ENCODE measurements around the gene ITGA8.

Gene ITGA8

GRCh38 chr10:15723803-15724202 is 4.1 kb upstream of the ITGA8 start:
- ChIA-PET POLR2A (no interaction called here), CTCF (no interaction called here)
- Histone ChIP-seq H3K27ac (ENCODE audit: insufficient read depth in 1 of 2, low read depth in 1 of 2, low read length in 2 of 2, poor library complexity in 1 of 2, severe bottlenecking in 2 of 2) (no peak overlapping the region), H3K4me1 (ENCODE audit: control extremely low read depth in 1 of 4, control insufficient read depth in 4 of 4, insufficient read depth in 4 of 4, low read length in 3 of 4) (peaks cover 0 to 10% (median 2%) of the 10 kb centered on the region in 4 experiments), H3K4me3 (ENCODE audit: control insufficient read depth in 1 of 7, extremely low read depth in 1 of 7, insufficient read depth in 4 of 7, low read depth in 2 of 7, low read length in 6 of 7) (no peak overlapping the region), H3K9me3 (ENCODE audit: control extremely low read depth in 1 of 5, control insufficient read depth in 4 of 5, insufficient read depth in 2 of 5, low read depth in 1 of 5, low read length in 4 of 5) (no peaks in the 10 kb centered on the region), H3K36me3 (ENCODE audit: control insufficient read depth in 4 of 4, insufficient read depth in 4 of 4, low read length in 3 of 4) (no peaks in the 10 kb centered on the region), H3K27me3 (replicated peaks in 2 of 5; ENCODE audit: control insufficient read depth in 4 of 5, insufficient read depth in 5 of 5, low read length in 4 of 5) (peaks cover 4 to 54% (median 22%) of the 10 kb centered on the region in 5 experiments)
- WGBS (ENCODE audit: insufficient coverage), result 100% methylated on average over 2 of the region's 4 CpGs
- DNase-seq, result no peak

GRCh38 chr10:15720635-15721287 is 1.0 kb upstream of the ITGA8 start:
- H3K27me3 ChIP-seq (replicated peaks in 2 of 5; ENCODE audit: control insufficient read depth in 4 of 5, insufficient read depth in 5 of 5, low read length in 4 of 5), result peaks cover 13 to 68% (median 21%) of the 10 kb centered on the region in 5 experiments
- 94% methylated on average over 8 of the region's 13 CpGs for whole genome bisulfite sequencing (ENCODE audit: insufficient coverage)
- H3K9me3 ChIP-seq (ENCODE audit: control extremely low read depth in 1 of 5, control insufficient read depth in 4 of 5, insufficient read depth in 2 of 5, low read depth in 1 of 5, low read length in 4 of 5), result no peaks in the 10 kb centered on the region
- no peaks in the 10 kb centered on the region for H3K36me3 ChIP-seq (ENCODE audit: control insufficient read depth in 4 of 4, insufficient read depth in 4 of 4, low read length in 3 of 4)
- no peak overlapping the region for H3K27ac ChIP-seq (ENCODE audit: insufficient read depth in 1 of 2, low read depth in 1 of 2, low read length in 2 of 2, poor library complexity in 1 of 2, severe bottlenecking in 2 of 2)
- POLR2A ChIA-PET, result no interaction called here
- H3K4me3 ChIP-seq (ENCODE audit: control insufficient read depth in 1 of 7, extremely low read depth in 1 of 7, insufficient read depth in 4 of 7, low read depth in 2 of 7, low read length in 6 of 7), result no peak overlapping the region
- CTCF ChIA-PET, result no interaction called here
- DNase-seq, result no peak
- H3K4me1 ChIP-seq (ENCODE audit: control extremely low read depth in 1 of 4, control insufficient read depth in 4 of 4, insufficient read depth in 4 of 4, low read length in 3 of 4), result peaks cover 0 to 10% (median 2%) of the 10 kb centered on the region in 4 experiments

GRCh38 chr10:15719049-15719898 is 448 bp downstream of the ITGA8 start:
- under 1% methylated on average over 51 of the region's 67 CpGs for WGBS (ENCODE audit: insufficient coverage)
- H3K27me3 ChIP-seq (replicated peaks in 2 of 5; ENCODE audit: control insufficient read depth in 4 of 5, insufficient read depth in 5 of 5, low read length in 4 of 5), result peaks cover 16 to 65% (median 27%) of the 10 kb centered on the region in 5 experiments
- no peak overlapping the region for H3K27ac ChIP-seq (ENCODE audit: insufficient read depth in 1 of 2, low read depth in 1 of 2, low read length in 2 of 2, poor library complexity in 1 of 2, severe bottlenecking in 2 of 2)
- H3K4me1 ChIP-seq (ENCODE audit: control extremely low read depth in 1 of 4, control insufficient read depth in 4 of 4, insufficient read depth in 4 of 4, low read length in 3 of 4), result peaks cover 0 to 10% (median 2%) of the 10 kb centered on the region in 4 experiments
- ChIA-PET CTCF (interaction anchor here (1.4 kb wide), 1 partner anchor 10 kb away, joined by 3 read pairs; no protein-coding TSS in a partner anchor), POLR2A (no interaction called here)
- no peaks in the 10 kb centered on the region for H3K9me3 ChIP-seq (ENCODE audit: control extremely low read depth in 1 of 5, control insufficient read depth in 4 of 5, insufficient read depth in 2 of 5, low read depth in 1 of 5, low read length in 4 of 5)
- no peak overlapping the region for H3K4me3 ChIP-seq (ENCODE audit: control insufficient read depth in 1 of 7, extremely low read depth in 1 of 7, insufficient read depth in 4 of 7, low read depth in 2 of 7, low read length in 6 of 7)
- DNase-seq, result peak in 2 of 3 donors; percentile 10 to 22
- H3K36me3 ChIP-seq (ENCODE audit: control insufficient read depth in 4 of 4, insufficient read depth in 4 of 4, low read length in 3 of 4), result no peaks in the 10 kb centered on the region

- POLR2A ChIA-PET, result no interaction called here
- no peak overlapping the region for H3K4me3 ChIP-seq (ENCODE audit: control insufficient read depth in 1 of 7, extremely low read depth in 1 of 7, insufficient read depth in 4 of 7, low read depth in 2 of 7, low read length in 6 of 7)
- H3K36me3 ChIP-seq (ENCODE audit: control insufficient read depth in 4 of 4, insufficient read depth in 4 of 4, low read length in 3 of 4), result no peaks in the 10 kb centered on the region
- no peak overlapping the region for H3K27ac ChIP-seq (ENCODE audit: insufficient read depth in 1 of 2, low read depth in 1 of 2, low read length in 2 of 2, poor library complexity in 1 of 2, severe bottlenecking in 2 of 2)
- H3K27me3 ChIP-seq (replicated peaks in 2 of 5; ENCODE audit: control insufficient read depth in 4 of 5, insufficient read depth in 5 of 5, low read length in 4 of 5), result peaks cover 16 to 65% (median 26%) of the 10 kb centered on the region in 5 experiments
- no peaks in the 10 kb centered on the region for H3K9me3 ChIP-seq (ENCODE audit: control extremely low read depth in 1 of 5, control insufficient read depth in 4 of 5, insufficient read depth in 2 of 5, low read depth in 1 of 5, low read length in 4 of 5)
- CTCF ChIA-PET, result interaction anchor here (1.4 kb wide), 1 partner anchor 9 kb away, joined by 3 read pairs; no protein-coding TSS in a partner anchor
- peak in 1 of 3 donors; percentile 1 for DNase-seq
- peaks cover 0 to 10% (median 2%) of the 10 kb centered on the region in 4 experiments for H3K4me1 ChIP-seq (ENCODE audit: control extremely low read depth in 1 of 4, control insufficient read depth in 4 of 4, insufficient read depth in 4 of 4, low read length in 3 of 4)
- WGBS (ENCODE audit: insufficient coverage), result under 1% methylated on average over 13 of the region's 17 CpGs
Observed at GRCh38 chr10:15718694-15719048, 1.1 kb downstream of the ITGA8 start.

- H3K27me3 ChIP-seq (replicated peaks in 2 of 5; ENCODE audit: control insufficient read depth in 4 of 5, insufficient read depth in 5 of 5, low read length in 4 of 5), result peaks cover 12 to 55% (median 22%) of the 10 kb centered on the region in 5 experiments
- H3K4me3 ChIP-seq (ENCODE audit: control insufficient read depth in 1 of 7, extremely low read depth in 1 of 7, insufficient read depth in 4 of 7, low read depth in 2 of 7, low read length in 6 of 7), result no peak overlapping the region
- ChIA-PET CTCF (interaction anchor here (1.0 kb wide), 1 partner anchor 286 kb away, joined by 3 read pairs; no protein-coding TSS in a partner anchor), POLR2A (no interaction called here)
- peaks cover 0 to 10% (median 2%) of the 10 kb centered on the region in 4 experiments for H3K4me1 ChIP-seq (ENCODE audit: control extremely low read depth in 1 of 4, control insufficient read depth in 4 of 4, insufficient read depth in 4 of 4, low read length in 3 of 4)
- DNase-seq, result no peak
- 60% methylated on average over 5 of the region's 5 CpGs for WGBS (ENCODE audit: insufficient coverage)
- no peaks in the 10 kb centered on the region for H3K9me3 ChIP-seq (ENCODE audit: control extremely low read depth in 1 of 5, control insufficient read depth in 4 of 5, insufficient read depth in 2 of 5, low read depth in 1 of 5, low read length in 4 of 5)
- H3K36me3 ChIP-seq (ENCODE audit: control insufficient read depth in 4 of 4, insufficient read depth in 4 of 4, low read length in 3 of 4), result no peaks in the 10 kb centered on the region
- H3K27ac ChIP-seq (ENCODE audit: insufficient read depth in 1 of 2, low read depth in 1 of 2, low read length in 2 of 2, poor library complexity in 1 of 2, severe bottlenecking in 2 of 2), result no peak overlapping the region
Observed at GRCh38 chr10:15715619-15716227, 4.0 kb downstream of the ITGA8 start.

GRCh38 chr10:15714847-15715246 is 4.9 kb downstream of the ITGA8 start:
- POLR2A ChIA-PET, result no interaction called here
- H3K36me3 ChIP-seq (ENCODE audit: control insufficient read depth in 4 of 4, insufficient read depth in 4 of 4, low read length in 3 of 4), result no peaks in the 10 kb centered on the region
- H3K27ac ChIP-seq (ENCODE audit: insufficient read depth in 1 of 2, low read depth in 1 of 2, low read length in 2 of 2, poor library complexity in 1 of 2, severe bottlenecking in 2 of 2), result no peak overlapping the region
- H3K27me3 ChIP-seq (replicated peaks in 2 of 5; ENCODE audit: control insufficient read depth in 4 of 5, insufficient read depth in 5 of 5, low read length in 4 of 5), result peaks cover 10 to 51% (median 18%) of the 10 kb centered on the region in 5 experiments
- CTCF ChIA-PET, result no interaction called here
- no peaks in the 10 kb centered on the region for H3K9me3 ChIP-seq (ENCODE audit: control extremely low read depth in 1 of 5, control insufficient read depth in 4 of 5, insufficient read depth in 2 of 5, low read depth in 1 of 5, low read length in 4 of 5)
- no peak for DNase-seq
- H3K4me1 ChIP-seq (ENCODE audit: control extremely low read depth in 1 of 4, control insufficient read depth in 4 of 4, insufficient read depth in 4 of 4, low read length in 3 of 4), result peaks cover 0 to 6% (median 1%) of the 10 kb centered on the region in 4 experiments
- H3K4me3 ChIP-seq (ENCODE audit: control insufficient read depth in 1 of 7, extremely low read depth in 1 of 7, insufficient read depth in 4 of 7, low read depth in 2 of 7, low read length in 6 of 7), result no peak overlapping the region
- 79% methylated on average over 3 of the region's 5 CpGs for WGBS (ENCODE audit: insufficient coverage)

Measured in common myeloid progenitor, CD34-positive (primary cell).